ELR (cell line): ENCODE measurements around the gene TUBA1C.
"Not testable (repeated sequence)": the region's sequence is repeated elsewhere in the genome, so short reads cannot be mapped to it uniquely, and the experiment has no call there.

Experiments used
- DNase-seq: peaks from one replicate; pipeline ENCODE4 v3.0.0-alpha.2; 2015; ENCODE audit warnings: low read depth

Gene TUBA1C

GRCh38 chr12:49310451-49311000, 45.6 kb downstream of the TUBA1C start:
- not testable (repeated sequence) for DNase-seq

DNA sequence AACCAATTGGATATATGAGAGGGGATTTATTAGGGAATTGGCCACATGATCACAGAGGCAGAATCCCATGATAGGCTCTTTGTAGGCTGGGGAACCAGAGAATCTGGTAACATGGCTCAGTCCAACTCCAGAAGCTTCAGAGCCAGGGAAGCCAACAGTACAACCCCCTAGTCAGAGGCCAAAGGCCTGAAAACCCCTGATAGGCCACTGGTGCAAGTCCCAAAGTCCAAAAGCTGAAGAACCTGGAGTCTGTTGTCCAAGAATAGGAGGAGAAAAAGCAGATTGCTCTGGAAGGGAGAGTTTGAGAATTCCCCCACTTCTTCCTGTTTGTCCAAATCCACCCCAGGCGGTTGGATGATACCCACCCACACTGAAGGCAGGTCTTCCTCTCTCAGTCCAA, 49.9 kb downstream of the TUBA1C start:
- DNase-seq: no peak

GRCh38 chr12:49317118-49317517, 52.2 kb downstream of the TUBA1C start:
- DNase-seq: not testable (repeated sequence)

DNA sequence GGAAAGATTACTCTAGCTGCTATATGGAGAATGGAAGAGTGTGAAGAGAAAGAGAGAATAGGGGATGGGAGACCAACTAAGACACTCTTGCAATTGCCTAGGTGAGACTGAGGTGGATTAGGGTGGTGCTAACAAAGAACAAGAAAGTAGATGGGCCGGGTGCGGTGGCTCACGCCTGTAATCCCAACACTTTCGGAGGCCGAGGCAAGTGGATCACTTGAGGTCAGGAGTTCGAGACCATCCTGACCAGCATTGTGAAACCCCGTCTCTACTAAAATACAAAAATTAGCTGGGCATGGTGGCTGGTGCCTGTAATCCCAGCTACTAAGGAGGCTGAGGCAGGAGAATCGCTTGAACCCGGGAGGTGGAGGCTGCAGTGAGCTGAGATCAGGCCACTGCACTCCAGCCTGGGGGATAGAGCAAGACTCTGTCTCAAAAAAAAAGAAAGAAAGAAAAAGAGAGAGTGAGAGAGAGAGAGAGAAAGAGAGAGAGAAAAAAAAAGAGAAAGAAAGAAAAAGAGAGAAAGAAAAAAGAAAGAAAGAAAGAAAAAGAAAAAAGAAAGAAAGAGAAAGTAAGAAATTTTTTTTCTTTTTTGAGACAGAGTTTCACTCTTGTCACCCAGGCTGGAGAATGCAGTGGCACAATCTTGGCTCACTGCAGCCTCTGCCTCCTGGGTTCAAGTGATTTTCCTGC, 55.7 kb downstream of the TUBA1C start:
- not testable (repeated sequence) for DNase-seq

- DNase-seq: no peak
Measured at GRCh38 chr12:49322367-49322707, 57.5 kb downstream of the TUBA1C start.

GRCh38 chr12:49322708-49323523, 58.0 kb downstream of the TUBA1C start, which contains the start of gene TROAP:
Gene TROAP, plus strand, starts transcription at chr12:49323255. Its CDS starts 354 bp downstream, at chr12:49323609.
- DNase-seq: peak; percentile 99

DNA sequence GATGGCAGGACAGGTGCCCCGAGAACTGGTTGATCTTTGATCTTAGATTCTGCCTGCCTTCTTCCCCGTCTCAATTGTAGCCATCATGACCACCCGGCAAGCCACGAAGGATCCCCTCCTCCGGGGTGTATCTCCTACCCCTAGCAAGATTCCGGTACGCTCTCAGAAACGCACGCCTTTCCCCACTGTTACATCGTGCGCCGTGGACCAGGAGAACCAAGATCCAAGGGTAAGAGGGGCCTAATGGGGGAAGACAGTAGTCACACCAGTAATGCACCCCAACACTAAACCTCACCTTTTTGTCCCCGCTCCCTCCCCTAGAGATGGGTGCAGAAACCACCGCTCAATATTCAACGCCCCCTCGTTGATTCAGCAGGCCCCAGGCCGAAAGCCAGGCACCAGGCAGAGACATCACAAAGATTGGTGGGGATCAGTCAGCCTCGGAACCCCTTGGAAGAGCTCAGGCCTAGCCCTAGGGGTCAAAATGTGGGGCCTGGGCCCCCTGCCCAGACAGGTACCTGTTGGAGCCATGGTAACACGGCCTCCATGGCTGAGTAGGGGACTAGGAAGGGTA, 58.7 kb downstream of the TUBA1C start:
- DNase-seq: no peak
